ENCODE measurements around the gene WWP2. TPM values are rescaled to one million over a fixed set of nuclear protein-coding genes. Genes with fewer than 3 reads are reported as not detected.
"Not testable (repeated sequence)": the region's sequence is repeated elsewhere in the genome, so short reads cannot be mapped to it uniquely, and the experiment has no call there.

The WWP2 gene
- total RNA-seq, 1 donor from 2014 or later, result 39.9 TPM

DNA sequence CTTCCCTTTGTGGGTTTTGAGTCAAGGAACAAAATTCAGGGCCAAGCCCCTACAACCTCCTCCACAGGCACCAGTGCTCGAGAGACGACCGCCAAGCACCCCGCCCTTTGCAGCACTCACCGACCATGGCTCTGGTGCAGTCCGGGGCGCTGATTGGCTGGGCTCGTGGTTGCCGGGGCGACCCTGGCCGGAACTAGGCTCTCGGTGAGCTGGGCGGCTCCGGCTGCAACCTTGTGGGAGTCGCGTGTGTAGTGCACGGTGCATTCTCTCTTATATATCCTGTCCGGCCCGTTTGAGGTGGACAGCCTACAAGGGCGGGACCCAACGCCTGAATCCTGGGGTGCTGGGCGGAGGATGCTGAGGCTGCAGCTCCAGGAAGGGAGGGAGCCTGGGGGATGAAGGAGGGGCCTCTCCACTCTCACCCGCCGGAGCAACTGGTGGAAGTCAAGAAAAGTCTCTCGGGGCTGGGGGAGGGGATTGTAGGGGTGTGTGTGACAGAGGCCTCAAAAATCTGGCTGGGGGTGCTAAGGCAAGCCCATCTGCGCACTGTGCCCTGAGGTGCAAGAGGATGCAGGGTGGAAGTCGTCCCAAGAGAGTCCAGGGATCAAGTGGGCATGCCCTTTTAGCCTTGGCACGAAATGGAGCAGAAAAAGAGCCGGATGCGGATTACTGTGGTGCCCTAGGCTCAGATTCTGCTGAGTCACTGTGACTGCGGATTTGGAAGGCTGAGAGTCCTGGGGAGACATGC lies 35.6 kb upstream of the WWP2 start, which contains the start of gene NQO1:
Gene NQO1, minus strand, starts transcription at position 248 of the 748 bp plus-strand sequence. Its CDS starts 121 bp downstream, at position 127.
- Mint-ChIP-seq H3K4me1 (ENCODE audit: low read depth) (peaks cover 46% of the 10 kb centered on the region), H3K27me3 (ENCODE audit: low read depth) (no peaks in the 10 kb centered on the region), H3K4me3 (ENCODE audit: unreplicated experiment) (peak within 1 kb of the TSS; percentile 95), H3K36me3 (ENCODE audit: low read depth) (no peaks in the 10 kb centered on the region), H3K9me3 (ENCODE audit: low read depth) (no peaks in the 10 kb centered on the region), H3K27ac (ENCODE audit: unreplicated experiment) (peak within 1 kb of the TSS; percentile 100)
- peak; percentile 98 for DNase-seq (ENCODE audit: low spot score)
- TF ChIP-seq, protein P1, sequence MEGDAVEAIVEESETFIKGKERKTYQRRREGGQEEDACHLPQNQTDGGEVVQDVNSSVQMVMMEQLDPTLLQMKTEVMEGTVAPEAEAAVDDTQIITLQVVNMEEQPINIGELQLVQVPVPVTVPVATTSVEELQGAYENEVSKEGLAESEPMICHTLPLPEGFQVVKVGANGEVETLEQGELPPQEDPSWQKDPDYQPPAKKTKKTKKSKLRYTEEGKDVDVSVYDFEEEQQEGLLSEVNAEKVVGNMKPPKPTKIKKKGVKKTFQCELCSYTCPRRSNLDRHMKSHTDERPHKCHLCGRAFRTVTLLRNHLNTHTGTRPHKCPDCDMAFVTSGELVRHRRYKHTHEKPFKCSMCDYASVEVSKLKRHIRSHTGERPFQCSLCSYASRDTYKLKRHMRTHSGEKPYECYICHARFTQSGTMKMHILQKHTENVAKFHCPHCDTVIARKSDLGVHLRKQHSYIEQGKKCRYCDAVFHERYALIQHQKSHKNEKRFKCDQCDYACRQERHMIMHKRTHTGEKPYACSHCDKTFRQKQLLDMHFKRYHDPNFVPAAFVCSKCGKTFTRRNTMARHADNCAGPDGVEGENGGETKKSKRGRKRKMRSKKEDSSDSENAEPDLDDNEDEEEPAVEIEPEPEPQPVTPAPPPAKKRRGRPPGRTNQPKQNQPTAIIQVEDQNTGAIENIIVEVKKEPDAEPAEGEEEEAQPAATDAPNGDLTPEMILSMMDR (IDR thresholded peaks at IDR 0.05), result no peak

DNA sequence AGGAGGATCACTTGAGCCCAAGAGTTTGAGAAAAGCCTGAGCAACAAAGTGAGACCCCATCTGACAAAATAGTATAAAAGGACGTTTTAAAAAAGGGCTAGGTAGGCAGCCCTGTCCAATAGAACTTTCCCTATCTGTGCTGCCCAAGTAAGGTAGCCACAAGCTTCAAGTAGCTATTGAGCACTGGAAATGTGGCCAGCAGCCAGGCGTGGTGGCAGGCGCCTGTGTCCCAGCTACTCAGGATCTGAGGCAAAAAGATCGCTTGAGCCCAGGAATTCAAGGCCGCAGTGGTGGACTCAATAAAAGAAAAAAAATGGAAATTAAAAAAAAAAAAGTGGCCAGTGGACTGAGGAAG lies 34.2 kb upstream of the WWP2 start:
- peak overlapping the region; percentile 100 for H3K27ac Mint-ChIP-seq (ENCODE audit: unreplicated experiment)
- H3K4me1 Mint-ChIP-seq (ENCODE audit: low read depth), result peaks cover 46% of the 10 kb centered on the region
- H3K4me3 Mint-ChIP-seq (ENCODE audit: unreplicated experiment), result peak overlapping the region; percentile 95
- no peaks in the 10 kb centered on the region for H3K36me3 Mint-ChIP-seq (ENCODE audit: low read depth)
- H3K27me3 Mint-ChIP-seq (ENCODE audit: low read depth), result no peaks in the 10 kb centered on the region
- no peaks in the 10 kb centered on the region for H3K9me3 Mint-ChIP-seq (ENCODE audit: low read depth)
- peak; percentile 40 for DNase-seq (ENCODE audit: low spot score)
- TF ChIP-seq, protein P1 (IDR thresholded peaks at IDR 0.05), result no peak

DNA sequence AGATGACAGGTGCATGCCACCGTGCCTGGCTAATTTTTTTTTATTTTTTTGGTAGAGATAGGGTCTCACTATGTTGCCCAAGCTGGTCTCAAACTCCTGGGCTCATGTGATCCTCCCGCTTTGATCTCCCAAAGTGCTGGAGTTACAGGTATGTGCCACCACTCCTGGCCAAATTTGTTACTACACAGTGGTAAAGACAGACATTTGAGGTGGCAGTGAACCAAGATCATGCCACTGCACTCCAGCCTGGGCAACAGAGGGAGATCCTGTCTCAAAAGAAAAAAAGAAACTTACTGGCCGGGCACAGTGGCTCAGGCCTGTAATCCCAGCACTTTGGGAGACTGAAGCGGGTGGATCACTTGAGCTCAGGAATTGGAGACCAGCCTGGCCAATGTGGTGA lies 33.1 kb upstream of the WWP2 start:
- H3K36me3 Mint-ChIP-seq (ENCODE audit: low read depth); H3K27me3 Mint-ChIP-seq (ENCODE audit: low read depth); H3K4me3 Mint-ChIP-seq (ENCODE audit: unreplicated experiment); H3K9me3 Mint-ChIP-seq (ENCODE audit: low read depth): not testable (repeated sequence)
- Mint-ChIP-seq H3K27ac (ENCODE audit: unreplicated experiment) (peak overlapping the region; percentile 51), H3K4me1 (ENCODE audit: low read depth) (peaks cover 42% of the 10 kb centered on the region)
- peak; percentile 20 for DNase-seq (ENCODE audit: low spot score)

DNA sequence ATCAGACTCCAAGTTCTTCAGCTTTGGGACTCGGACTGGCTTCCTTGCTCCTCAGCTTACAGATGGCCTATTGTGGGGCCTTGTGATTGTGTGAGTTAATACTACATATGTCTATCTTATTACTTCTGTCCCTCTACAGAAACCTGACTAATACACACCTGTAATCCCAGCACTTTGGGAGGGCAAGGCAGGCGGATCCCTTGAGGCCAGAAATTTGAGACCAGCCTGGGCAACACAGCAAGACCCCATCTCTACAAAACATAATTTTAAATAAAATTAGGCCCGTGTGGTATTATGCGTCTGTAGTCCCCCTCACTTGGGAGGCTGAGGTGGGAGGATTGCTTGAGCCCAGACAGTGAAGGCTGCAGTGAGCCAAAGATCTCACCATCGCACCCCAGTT lies 30.9 kb upstream of the WWP2 start:
- not testable (repeated sequence) for H3K27ac Mint-ChIP-seq (ENCODE audit: unreplicated experiment); DNase-seq (ENCODE audit: low spot score); H3K36me3 Mint-ChIP-seq (ENCODE audit: low read depth); H3K4me3 Mint-ChIP-seq (ENCODE audit: unreplicated experiment); H3K9me3 Mint-ChIP-seq (ENCODE audit: low read depth); H3K27me3 Mint-ChIP-seq (ENCODE audit: low read depth)
- H3K4me1 Mint-ChIP-seq (ENCODE audit: low read depth), result peaks cover 20% of the 10 kb centered on the region

DNA sequence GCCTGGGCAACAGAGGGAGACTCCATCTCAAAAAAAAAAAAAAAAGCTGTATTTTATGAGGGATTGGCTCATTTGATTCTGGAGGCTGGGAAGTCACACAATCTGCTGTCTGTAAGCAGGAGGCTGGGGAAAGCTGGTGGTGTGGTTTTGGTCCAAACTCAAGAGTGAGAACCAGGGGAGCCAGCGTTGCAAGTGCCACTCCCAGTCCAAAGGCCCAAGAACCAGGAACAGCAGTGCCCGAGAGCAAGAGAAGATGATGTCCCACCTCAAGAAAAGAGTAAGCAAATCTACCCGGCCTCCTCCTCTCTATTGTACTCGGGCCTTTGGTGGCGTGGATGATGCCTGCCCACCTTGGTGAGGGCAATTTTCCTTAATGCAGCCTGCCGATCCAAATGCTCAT lies 30.0 kb upstream of the WWP2 start:
- H3K27me3 Mint-ChIP-seq (ENCODE audit: low read depth), result no peaks in the 10 kb centered on the region
- no peaks in the 10 kb centered on the region for H3K36me3 Mint-ChIP-seq (ENCODE audit: low read depth)
- H3K4me3 Mint-ChIP-seq (ENCODE audit: unreplicated experiment), result no peak overlapping the region
- no peaks in the 10 kb centered on the region for H3K9me3 Mint-ChIP-seq (ENCODE audit: low read depth)
- TF ChIP-seq, protein P1 (IDR thresholded peaks at IDR 0.05), result no peak
- DNase-seq (ENCODE audit: low spot score), result no peak
- no peak overlapping the region for H3K27ac Mint-ChIP-seq (ENCODE audit: unreplicated experiment)
- peaks cover 12% of the 10 kb centered on the region for H3K4me1 Mint-ChIP-seq (ENCODE audit: low read depth)

DNA sequence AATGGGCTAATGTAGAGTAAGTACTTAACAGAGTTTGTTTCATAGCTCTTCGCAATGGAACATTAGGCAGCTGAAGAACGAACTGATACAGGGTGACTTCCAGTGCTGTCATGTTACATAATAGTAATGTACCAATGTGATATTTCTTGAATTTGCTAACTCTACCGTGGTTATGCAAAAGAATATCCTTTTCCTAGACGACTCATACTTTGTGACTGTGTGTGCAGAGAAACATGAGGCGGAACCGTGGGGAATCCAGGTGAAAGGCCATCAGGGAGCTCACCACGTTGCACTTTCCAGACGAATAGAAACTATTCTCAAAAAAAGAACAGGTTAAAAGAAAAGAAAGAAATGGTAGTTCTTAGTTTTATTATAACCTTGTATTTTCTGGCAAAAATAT lies 20.6 kb upstream of the WWP2 start:
- Mint-ChIP-seq H3K27me3 (ENCODE audit: low read depth) (no peaks in the 10 kb centered on the region), H3K4me1 (ENCODE audit: low read depth) (peaks cover 19% of the 10 kb centered on the region), H3K27ac (ENCODE audit: unreplicated experiment) (peak overlapping the region; percentile 82), H3K9me3 (ENCODE audit: low read depth) (no peaks in the 10 kb centered on the region), H3K36me3 (ENCODE audit: low read depth) (peaks cover 18% of the 10 kb centered on the region), H3K4me3 (ENCODE audit: unreplicated experiment) (no peak overlapping the region)
- TF ChIP-seq, protein P1 (IDR thresholded peaks at IDR 0.05), result no peak
- DNase-seq (ENCODE audit: low spot score), result no peak

All from chondrocyte (in vitro differentiated cells).